HFF-Myc (cell line): ENCODE measurements around the gene PALLD.

Source experiments
- DNase-seq: peaks from one replicate; pipeline ENCODE4 v3.0.0-alpha.2; 2011; ENCODE audit warnings: low read depth; ENCODE audit errors: extremely low read depth
- H3K4me3 ChIP-seq: replicated peaks from 2 replicates; pipeline ENCODE4 v1.5.1; 2011; ENCODE audit warnings: low read depth, mild to moderate bottlenecking, control low read depth, low read length
- CTCF ChIP-seq: IDR thresholded peaks from 2 replicates; pipeline ENCODE4 v1.5.1; 2012; ENCODE audit warnings: mild to moderate bottlenecking, low read depth, low read length, control low read depth; ENCODE audit errors: missing control alignments

PALLD gene

GRCh38 chr4:168877511-168878491 is 380.9 kb downstream of the PALLD start:
- DNase-seq, result no peak
- TF ChIP-seq CTCF, result no peak
- no peak overlapping the region for H3K4me3 ChIP-seq

- no peak for TF ChIP-seq CTCF
- no peak overlapping the region for H3K4me3 ChIP-seq
- DNase-seq, result no peak
Measured at GRCh38 chr4:168878623-168879022, 381.8 kb downstream of the PALLD start.

- no peak for TF ChIP-seq CTCF
Measured at GRCh38 chr4:168879188-168879587, 382.3 kb downstream of the PALLD start.

GRCh38 chr4:168880072-168880675 is 383.3 kb downstream of the PALLD start:
- DNase-seq, result no peak
- H3K4me3 ChIP-seq, result no peak overlapping the region
- no peak for TF ChIP-seq CTCF

More at GRCh38 chr4:168879188-168879587, 382.3 kb downstream of the PALLD start:
- no peak for DNase-seq
- H3K4me3 ChIP-seq, result no peak overlapping the region

- no peak overlapping the region for H3K4me3 ChIP-seq
- DNase-seq, result no peak
- TF ChIP-seq CTCF, result no peak
Measured at GRCh38 chr4:168880811-168881595, 384.2 kb downstream of the PALLD start.

GRCh38 chr4:168881781-168882420 is 385.0 kb downstream of the PALLD start:
- no peak for DNase-seq
- no peak for TF ChIP-seq CTCF
- no peak overlapping the region for H3K4me3 ChIP-seq
